HG03025 (cell line): ENCODE data around the gene CAMTA1.
"Not testable (repeated sequence)": the region's sequence is repeated elsewhere in the genome, so short reads cannot be mapped to it uniquely, and the experiment has no call there.

Experiments used
- ATAC-seq: cut with Tn5 transposase; IDR thresholded peaks from one replicate; pipeline ENCODE4 v1.9.1; 2021; ENCODE audit warnings: mild to moderate bottlenecking, moderate library complexity; ENCODE audit not compliant: unreplicated experiment, low FRiP score

The CAMTA1 gene

DNA sequence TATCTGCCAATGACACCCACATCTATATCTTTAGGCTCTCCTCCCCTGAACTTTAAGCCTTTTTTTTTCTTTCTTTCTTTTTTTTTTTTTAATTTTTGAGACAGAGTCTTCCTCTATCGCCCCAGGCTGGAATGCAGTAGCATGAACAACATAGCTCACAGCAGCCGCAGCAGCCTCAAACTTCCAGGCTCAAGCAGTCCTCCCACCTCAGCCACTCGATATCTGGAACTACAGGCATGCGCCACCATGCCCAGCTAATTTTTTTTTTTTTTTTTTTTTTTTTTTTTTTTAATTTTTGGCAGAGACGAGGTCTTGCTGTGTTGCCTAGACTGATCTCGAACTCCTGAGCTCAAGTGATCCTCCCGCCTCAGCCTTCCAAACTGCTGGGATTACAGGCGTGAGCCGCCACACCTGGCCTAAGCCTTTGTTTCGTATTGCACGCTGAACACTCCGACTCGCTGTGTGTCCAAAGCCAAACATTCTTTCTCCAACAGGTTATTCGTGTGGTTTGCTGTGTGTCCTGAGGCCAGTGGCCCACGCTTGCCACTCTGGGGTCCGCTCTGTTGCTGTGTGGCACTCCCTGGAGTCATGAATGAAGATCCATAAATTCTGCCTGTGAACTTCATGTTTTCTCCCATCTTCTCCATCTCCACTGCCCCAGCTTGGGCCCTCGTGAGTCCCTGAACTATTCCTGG, 119.4 kb downstream of the CAMTA1 start:
- ATAC-seq, result no peak

DNA sequence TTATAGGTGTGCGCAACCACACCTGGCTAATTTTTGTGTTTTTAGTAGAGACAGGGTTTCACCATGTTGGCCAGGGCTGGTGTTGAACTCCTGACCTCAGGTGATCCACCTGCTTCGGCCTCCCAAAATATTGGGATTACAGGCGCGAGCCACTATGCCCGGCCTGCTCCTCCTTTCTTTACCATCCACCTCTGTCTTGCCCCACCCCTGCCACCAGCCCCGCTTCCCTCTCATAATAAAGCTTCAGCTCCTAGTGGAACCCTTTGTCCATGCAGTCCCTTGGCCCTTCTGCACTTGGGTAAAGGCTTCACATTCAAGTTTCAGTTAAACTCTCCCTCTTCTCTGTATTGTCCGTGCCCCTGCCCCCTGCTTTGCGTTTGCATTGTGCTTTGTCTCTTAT, 120.1 kb downstream of the CAMTA1 start:
- ATAC-seq, result no peak

DNA sequence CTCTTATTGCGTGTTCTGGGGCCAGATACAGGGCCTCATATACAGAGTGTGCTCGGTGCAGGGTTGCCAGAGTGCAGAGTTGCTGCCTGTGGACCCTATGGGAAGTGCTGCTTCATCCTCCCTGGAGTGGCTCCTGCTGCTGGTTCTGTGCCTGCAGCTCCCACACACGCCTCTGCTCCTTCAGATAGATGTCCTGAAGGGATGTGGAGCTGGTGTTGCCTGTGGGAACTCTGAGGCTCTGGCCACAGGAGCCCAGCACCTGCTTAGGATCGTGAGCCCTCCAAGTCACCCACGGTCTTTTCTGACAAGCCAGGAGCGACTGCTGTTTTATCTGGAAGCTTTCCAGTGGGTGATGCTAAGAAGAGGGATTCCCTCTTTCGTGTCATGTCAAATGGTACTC, 120.5 kb downstream of the CAMTA1 start:
- ATAC-seq, result no peak

DNA sequence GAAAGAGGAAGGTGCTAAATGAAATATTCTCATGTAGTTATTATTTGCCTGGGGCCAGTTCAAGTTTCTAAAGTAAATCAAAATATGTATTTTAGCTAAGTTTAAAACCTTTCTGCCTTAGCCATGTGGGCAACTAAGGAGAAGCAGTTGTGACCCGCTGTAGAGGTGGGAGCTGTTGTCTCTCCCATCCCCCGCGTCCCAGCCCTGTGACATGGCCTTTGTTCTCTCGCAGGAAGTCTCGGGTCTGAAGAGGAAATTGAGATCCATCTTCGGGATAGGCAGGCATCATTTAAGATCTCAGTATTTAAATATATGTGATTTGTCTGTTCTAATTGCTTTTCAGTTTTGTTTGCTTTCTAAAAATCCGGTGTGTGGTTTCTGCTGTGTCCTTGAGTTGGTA, 121.5 kb downstream of the CAMTA1 start:
- no peak for ATAC-seq

DNA sequence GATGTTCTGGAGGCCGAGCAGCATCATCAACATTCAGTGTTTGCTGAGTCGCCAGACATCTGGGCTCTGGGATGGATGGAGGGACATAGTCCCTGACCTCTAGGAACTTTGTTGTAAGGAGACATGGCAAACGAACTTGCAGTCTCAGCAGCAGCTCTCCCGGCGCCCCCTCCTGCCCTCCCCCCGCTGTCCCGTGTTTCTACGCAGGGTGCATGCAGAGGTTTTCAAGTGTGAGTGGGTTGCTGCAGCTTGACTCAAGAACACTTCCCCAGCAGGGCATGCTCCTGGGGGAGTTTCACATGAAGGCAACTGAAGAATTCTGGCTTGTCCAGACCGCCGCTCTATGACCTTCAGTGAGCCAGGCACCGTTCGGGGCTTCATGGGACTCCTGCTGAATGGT, 121.9 kb downstream of the CAMTA1 start:
- ATAC-seq, result no peak

DNA sequence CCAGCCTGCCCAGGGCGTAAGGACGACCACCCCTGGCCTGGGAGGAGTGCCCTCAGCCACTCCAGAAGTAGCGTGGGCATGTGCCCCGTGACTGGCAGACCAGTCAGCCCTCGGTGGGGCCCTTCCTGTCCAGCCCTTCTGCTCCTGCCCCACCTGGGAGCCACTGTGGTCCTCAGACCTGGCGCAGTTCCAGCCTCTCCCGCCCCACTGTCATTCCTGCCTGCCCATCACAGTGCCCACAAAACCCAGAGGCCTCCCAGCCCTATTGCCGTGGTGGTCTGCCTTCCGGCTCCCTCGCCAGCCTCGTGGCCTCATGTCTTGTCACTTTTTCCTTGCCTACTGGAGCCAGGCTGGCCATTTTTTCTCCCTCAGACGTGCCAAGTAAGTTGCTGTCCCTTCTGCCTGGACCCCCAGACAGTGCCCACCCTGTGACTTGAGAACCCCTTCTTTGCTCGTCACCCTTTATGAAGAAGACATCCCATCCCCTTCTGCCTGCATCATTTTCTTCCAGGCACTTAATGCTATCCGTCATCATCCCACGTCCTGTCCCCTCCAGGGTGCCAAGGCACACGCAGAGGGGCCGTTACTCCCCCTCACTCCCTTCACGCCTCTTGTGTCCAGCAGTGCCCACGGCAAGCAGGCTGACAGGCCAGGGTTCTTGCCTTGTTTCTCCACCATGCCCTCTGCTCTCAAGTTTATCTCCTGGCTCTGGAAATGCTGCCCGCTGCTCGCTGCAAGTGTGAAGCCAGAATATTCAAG, 122.6 kb downstream of the CAMTA1 start:
- no peak for ATAC-seq

DNA sequence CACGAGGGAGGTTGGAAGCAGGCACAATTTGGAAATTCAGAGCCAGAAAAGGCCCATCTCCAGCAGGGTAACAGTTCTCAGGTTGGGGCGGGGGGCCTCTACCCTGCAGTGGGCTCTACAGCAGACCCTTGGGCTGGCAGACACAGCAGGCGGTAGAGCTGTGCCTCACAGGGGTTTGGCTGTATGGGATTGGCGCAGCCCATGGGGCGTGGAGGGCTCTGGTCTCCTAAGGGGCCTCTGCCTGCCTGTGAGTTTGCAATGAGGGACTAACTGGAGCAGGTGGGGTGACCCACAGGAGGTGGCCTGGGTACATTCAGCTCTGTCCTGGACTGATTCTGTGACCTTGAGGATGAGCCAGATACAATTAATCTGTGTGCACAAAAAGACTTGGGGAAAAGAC, 124.1 kb downstream of the CAMTA1 start:
- no peak for ATAC-seq

DNA sequence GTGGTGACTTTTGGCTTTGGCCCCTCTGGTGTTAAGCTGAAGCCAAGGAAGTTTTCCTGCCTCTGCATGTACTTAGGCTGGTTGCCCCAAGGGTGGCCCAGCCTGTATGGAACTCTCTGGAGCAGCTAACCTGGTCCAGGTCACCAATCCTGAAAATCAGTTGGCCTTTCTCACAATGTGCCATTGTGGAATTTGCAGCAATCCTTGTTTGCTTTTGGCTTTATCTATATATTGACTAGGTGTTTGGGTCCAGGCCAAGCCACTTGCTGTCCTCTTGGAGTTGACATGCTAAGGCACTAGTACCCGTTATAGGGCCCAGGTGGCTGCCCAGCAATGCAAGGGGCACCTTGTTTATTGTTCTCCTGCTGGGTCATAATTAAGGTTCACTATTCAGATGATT, 124.6 kb downstream of the CAMTA1 start:
- no peak for ATAC-seq

DNA sequence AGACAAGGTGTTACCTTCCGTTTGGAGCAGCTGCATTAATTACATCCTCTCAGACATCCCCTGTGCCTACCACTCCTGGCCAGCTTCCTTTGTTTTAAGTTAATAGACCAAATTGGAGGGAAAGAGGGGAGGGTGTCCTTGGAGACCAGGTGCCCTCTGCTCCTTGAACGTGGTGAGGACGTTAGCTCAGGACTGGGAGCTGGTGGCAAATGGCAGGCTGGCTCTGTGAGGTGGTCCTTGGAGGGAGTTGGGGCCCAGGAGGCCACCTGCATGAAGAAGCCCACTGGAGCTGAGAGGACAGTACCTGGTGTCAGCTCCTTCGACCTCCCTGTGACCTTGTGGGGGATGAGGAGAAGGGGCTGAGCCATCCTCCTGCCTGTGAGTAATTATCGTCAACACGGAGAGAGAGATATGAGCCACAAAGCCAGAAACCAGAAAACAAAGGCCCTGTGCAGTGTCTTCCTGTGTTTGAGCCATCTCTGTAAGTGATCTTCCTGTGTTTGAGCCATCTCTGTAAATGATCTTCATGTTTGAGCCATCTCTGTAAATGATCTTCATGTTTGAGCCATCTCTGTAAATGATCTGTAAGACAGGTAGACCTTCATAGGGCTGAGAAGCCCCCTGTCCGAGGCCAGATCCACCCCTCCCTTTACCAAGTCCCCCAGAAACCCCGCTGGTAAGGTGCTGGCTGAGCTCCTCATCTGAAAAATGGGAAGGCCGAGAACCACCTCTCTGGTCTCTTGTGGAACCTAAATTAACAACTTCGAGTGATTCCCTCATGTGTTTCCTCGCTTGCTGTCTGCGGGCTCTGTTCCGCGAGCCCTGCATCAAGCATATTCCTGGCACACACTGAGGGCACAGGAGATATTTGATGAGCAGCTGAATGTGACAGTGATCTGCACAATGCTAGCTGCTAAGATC, 126.0 kb downstream of the CAMTA1 start:
- ATAC-seq, result no peak

DNA sequence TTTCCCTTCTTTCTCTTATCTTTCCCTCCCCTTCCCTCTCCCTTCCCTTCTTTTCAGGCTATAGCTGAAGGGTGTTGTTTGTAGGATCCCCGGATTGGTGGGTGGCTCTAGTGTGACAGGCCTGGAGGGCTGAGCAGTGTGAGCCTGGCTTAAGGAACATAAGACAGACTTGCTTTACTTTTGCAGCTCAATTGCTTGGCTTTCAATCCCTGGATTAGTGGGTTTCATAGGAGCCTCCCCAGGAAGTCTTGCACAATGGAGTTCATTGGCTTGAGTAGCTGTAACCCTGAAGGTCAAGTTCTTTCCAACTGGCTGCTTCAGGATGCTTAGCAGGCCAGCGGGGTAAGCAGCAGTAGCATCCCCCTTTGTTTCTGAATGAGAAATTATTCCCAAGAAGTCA, 126.7 kb downstream of the CAMTA1 start:
- no peak for ATAC-seq

DNA sequence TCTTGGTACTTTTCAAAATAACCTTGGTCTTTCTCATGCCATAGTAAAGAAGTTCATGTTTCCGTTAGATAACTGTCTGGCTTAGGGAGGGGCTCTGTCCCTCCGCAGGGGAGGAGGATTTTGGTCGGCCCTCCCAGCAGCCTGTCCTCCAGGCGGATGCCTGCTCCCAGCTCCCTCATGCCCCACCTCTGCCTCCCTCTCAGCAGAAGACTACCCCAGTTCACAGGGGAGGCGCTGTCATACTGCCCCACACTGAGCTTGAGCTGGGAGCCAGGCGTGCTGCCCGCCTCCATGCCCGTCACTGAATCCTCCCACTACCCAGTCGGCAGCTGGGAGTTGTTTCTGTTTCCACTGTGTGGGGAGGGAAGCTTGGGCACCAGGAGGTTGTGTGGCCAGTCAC, 127.3 kb downstream of the CAMTA1 start:
- no peak for ATAC-seq

DNA sequence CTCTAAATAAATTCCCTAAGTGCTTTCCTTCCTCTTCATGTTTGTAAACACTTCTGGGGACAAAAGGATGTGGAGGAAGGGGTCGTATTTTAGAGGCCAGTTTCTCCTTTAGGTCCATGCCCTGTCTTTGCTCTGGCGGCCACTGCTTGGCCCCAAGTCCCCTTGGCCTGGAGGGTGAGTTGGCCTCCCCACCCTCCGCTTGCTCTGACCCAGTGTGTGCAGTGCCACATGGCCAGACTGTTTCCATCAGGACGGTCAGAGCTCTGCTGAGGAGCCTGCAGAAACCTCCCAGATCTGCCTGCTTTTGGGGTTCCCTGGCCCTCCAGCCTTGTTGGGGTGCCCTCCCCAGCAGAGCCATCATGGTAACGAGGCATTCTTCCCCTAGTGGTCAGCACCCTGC, 127.8 kb downstream of the CAMTA1 start:
- no peak for ATAC-seq

DNA sequence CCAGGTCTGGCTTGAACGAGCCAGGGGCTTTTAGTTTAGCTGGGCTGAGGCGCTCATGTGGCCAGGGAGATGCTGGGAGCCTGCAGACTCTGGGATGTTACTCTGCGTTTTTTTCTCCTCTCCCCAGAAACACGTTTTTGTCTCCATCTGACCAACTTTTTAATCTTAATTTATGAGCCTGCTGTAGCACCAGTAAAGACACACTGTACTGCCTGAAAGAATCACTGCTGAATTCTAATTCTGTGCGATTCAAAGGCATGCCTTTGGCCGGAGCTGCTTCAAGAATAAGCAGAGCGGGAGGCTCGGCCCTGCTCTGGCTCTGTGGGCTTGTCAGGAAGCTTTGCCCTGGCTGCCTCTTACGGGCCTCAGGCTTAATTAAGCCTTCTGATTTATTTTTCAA, 129.5 kb downstream of the CAMTA1 start:
- ATAC-seq, result no peak

DNA sequence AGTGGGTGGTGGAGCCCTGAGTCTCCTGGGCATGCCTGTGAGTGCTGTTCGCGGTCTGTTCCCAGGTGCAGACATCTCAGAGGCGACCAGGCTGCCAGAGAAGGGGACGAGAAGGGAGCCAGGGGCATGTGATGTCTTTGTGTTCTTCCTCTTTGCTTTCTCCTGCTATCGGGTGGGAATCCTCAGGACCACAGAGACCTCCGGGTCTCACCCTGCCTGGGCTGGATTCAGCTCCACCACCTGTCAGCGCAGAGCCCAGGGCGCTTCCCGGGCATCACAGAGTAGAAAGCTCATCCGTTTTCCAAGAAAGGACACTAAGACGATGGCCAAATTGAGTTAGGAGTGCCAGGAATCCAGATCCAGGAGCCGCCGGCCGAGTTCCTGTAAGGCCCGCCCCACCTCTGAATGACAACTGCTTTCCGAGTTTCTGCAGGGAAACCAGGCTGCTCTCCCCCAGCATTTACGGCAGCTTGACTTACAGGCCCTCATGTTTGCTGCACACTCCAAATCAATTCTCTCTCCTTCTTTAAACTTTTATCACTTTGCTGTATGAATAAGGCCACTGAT, 130.8 kb downstream of the CAMTA1 start:
- no peak for ATAC-seq

DNA sequence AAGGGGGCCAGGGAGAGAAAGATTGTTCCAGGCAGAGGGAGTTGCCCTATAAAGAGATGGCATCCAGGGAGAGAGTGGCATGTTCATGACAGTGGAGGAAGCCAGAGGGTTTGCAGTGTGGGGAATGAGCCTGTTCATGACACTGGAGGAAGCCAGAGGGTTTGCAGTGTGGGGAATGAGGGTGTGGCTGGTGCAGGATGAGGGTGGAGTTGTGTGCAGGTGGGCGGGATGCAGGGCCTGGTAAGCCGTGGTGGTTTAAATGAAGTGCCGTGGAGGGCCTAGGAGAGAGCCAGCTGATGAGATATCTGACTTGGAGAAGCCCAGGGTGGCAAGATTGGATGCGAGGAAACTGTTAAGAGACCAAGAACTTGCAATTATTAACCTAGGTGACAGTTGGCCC, 131.8 kb downstream of the CAMTA1 start:
- no peak for ATAC-seq

DNA sequence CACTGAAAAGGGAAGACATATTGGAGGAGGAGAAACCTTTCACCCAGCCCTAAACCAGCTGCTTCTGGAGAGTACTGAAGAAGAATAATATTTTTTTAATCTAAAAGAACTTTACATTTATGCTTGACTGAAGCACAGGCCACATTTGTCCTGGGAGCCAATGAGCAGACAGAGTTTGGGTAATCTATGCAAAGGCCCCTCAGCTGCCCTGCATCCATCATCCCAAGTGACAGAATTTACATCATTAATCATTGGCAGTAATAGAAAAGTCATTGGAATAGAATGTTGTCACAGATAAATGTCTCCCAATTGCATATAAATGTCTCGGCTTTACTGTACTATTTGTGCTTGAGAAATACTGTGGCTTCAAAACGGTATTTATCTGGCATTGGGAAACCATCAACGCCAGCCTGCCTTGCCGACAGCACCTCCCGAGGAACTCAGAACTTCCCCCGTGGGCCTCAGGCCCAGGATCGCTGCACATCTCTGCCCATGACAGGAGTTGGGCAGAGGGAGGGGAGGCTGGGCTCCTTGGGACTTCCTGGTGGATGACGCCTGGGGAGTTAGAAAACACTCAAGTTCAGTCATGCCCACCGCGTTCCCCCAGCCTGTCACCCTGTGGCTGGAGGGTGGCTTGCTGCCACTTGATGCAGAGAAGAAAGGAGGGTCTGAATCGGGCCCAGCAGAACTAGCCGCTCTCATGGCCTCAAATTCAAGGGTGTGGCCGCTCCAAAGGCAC, 133.1 kb downstream of the CAMTA1 start:
- ATAC-seq, result no peak

DNA sequence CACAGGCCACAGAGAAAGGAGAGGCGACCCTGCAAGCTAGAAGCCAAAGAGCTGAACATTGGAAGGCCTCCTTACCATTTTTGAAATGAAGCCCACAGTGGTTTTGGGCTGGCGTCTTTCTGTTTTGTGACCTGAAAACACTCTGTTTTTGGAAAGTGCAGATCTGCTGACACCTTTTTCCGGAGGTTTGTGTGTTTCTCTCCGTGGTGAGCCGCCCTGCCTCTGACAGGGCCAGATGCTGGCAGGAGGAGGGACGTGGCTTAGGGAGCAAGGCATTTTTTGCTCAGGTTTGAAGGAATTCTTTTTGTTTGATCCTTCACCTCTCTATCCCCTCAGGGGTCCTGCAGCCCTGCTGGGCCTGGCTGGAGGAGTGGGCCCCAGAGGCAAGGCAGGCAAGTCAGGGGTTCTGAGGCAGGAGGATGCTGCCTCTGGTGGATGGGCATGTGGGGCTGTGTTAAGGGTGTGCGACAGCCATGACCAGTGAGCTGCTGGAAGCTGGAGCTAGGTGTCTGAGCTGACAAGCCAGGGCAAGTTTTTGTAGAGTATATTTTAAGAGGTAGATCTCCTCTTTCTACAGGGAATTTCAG, 133.8 kb downstream of the CAMTA1 start:
- no peak for ATAC-seq

DNA sequence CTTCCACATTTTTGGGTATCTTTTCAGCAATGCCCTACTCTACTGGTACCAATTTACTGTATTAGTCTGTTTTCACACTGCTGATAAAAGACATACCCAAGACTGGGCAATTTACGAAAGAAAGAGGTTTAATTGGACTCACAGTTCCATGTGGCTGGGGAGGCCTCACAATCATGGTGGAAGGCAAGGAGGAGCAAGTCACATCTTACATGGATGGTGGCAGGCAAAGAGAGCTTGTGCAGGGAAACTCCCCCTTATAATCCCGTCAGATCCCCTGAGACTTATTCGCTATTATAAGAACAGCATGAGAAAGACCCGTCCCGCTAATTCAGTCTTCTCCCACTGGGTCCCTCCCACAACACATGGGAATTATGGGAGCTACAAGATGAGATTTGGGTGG, 136.3 kb downstream of the CAMTA1 start:
- ATAC-seq, result not testable (repeated sequence)

DNA sequence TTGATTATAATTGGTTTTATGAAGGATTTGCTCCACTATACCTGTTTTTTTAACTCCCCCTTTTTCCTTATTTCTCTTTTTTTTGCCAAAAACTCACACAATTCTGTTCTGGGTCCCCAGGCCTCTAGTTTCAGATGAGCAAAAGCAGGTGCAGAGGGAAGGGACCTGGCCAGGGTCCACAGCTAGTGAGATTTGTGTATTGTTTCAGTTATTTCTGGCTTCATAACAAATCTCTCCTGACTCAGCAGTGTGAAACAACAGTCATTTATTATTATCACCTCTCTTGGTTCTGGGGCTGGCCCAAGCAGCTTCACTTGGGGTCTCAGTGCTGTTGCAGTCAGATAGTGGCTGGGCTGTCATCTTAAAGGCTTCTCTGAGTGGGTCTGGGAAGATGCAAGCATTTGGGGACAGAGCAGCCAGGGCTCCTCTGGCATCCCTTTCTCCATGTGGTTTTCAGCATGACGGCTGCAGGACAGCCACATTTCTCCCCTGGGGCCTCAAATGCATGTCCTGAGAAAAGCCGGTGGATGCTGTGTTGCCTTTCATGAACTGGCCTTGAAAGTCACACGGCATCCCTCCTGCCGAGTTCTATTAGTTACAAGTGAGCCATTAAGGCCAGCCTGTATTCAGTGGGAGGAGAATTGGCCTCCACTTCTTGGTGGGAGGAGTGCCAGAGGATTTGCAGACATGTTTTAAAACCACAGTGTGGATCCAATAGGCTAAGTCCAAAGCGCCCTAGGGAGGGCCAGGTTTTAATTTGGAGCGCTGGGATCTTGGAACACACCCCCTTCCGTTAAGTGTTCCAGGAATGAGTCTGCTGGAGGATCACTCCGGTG, 137.1 kb downstream of the CAMTA1 start:
- ATAC-seq, result no peak
